Activated CD8-positive, alpha-beta memory T cell treated with anti-CD3 and anti-CD28 coated beads for 1 hour (primary cell): Measurements from ENCODE around the gene GPSM3.
"Not testable (repeated sequence)": the region's sequence is repeated elsewhere in the genome, so short reads cannot be mapped to it uniquely, and the experiment has no call there.

Source experiments
- DNase-seq, 2 donors: peaks; one replicate each; pipeline ENCODE4 v3.0.0-alpha.2; 2020; ENCODE audit warnings: low read depth in 1 of 2; ENCODE audit errors: extremely low read depth in 1 of 2

GPSM3 gene, protein sequence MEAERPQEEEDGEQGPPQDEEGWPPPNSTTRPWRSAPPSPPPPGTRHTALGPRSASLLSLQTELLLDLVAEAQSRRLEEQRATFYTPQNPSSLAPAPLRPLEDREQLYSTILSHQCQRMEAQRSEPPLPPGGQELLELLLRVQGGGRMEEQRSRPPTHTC

GRCh38 chr6:32192608-32193039 is at the start of gene GPSM3:
Gene GPSM3 (minus strand): TSS chr6:32192643. CDS start chr6:32192513, 130 bp downstream.
- peak in 1 of 2 donors; percentile 42 for DNase-seq

DNA sequence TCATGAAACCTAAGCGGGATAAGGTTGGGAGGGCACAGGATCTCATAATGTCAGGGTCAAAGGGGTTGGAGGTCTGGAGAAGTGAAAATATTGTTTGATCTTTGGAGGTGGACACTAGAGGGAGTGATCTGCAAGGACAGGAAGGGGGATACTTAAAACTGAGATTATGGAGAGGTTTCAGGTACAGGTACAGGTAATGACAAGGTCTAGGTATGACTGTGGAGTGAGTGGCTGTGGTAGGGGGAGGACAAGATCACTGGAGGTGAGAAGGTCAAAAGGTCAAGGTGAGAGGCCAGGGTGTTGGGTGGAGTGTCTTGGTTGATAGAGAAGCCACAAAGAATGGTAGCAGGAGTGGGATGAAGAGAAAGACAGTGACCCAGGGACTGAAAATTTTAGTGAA is 48.2 kb upstream of the GPSM3 start:
- DNase-seq = no peak

DNA sequence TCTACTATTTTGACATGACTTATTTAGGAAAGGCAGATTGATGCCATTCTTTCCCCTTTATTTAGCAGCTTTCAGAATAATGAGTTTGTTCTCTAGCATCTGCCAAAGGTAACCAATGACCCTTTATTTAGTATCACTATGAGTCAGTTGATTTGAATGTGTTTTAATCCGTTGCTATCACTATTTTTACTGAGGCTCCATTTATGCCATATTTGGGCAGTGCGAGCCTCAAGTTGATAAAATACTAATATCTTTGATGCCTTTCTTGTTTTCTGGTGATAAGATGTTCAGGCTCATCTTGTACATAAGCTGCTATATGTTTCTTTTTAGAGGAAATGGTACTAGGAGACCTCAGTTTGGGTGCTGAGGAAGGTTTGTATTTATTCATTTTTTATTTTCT is 47.0 kb upstream of the GPSM3 start:
- no peak for DNase-seq

DNA sequence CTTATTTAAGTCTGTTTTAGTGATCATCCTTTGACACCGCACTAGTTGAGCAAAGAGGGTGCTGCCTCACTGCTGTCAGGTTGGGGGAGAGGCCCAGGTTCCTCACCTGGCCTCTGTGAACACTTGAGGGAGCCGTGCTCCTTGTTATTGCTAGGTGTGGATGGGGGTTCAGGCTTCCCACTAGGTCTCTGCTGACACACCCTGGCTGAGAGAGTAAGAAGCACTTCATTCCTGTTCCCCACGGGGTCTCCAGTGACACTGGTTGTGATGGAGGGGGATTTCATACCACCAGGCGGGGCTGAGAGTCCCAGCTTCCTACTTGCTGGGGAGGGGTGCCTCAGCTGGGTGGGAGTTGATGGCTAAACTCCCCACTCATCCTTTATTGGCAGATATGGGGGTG is 42.5 kb upstream of the GPSM3 start:
- no peak for DNase-seq

GRCh38 chr6:32226434-32226833 is 34.0 kb upstream of the GPSM3 start:
- no peak for DNase-seq

GRCh38 chr6:32224696-32225095 is 32.3 kb upstream of the GPSM3 start:
- DNase-seq = no peak

GRCh38 chr6:32223258-32224235 is 31.1 kb upstream of the GPSM3 start, which contains the start of gene NOTCH4:
Gene NOTCH4 (minus strand): TSS chr6:32224067. CDS start chr6:32223928, 139 bp downstream.
- DNase-seq = no peak

DNA sequence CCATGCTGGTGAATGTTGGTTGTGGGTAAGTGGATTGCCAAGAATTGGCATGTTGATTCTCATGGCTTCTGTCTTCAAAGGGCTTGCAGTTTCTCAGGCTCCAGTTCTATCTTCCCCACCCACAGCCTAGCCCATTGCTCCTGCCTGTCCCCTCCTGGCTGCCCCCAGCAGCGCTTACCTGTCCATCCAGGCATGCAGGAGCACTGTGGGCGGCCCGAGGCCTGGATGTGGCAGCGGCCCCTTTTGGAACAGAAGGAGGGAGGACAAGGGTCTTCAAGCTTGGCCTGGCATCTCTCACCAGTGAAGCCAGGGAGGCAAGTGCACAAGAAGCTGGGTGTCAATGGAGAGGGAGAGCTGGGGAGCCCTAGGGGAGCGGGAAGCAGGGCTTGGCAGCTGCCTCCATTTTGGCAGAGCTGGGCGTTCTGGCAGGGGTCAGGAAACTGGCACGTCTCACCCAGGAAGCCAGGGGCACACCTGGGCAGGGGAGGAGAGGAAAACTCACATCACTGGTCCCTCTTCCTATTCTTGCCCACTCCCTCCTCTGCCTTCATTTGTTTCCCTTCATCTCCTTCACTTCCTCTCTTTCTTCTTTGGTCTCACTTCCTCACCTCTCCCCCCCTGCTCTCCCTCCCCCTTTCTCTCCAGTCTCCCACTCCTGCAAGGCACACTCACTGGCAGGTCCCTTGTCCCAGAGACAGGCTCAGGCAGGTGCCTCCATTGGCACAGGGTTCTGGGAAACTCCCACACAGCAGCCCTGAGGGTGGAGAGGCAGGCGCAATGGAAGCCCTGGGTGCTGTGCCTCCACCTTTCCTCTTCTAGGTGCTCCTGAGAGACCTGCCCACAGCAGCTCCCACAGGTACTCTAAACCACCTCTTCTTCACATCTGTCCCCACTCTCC is 30.1 kb upstream of the GPSM3 start:
- DNase-seq = no peak

DNA sequence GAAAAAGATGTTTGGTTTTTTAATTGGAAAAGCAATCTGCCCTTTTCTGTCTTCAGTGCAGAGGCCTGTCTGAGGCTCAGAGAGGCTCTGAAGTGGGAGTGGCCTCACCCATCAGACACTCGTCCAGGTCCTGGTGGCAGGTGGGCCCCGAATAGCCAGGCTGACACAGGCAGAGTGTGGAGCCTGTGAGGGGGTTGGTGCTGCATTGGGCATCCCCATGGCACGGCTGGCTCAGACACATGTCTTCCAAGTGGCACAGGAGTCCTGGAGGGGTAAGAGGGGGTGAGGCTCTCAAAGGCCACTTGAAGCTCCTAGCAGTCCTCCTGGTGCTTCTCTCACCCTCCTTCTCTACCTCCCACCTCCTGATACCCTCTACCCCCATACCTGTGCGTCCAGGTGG is 27.6 kb upstream of the GPSM3 start:
- DNase-seq = no peak

DNA sequence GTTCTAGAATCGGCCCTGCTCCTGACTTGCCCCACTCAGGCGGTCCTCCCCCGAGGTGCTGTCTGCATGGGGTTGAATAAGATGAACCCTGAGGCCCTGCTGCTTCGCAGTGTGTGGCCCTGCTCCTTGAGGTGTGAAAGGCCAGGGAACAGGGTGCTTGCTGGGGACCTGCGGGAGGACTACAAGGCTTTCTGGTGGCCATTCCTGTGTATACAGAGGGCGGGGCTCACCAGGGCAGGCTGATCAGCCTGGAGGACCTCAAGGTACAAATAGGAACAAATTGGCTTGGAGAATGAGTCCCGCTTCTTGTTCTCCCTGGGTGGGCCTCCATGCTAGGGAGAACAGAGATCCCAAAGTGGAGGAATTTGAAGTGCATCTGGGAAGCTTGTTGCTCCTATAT is 25.7 kb upstream of the GPSM3 start:
- DNase-seq = no peak

DNA sequence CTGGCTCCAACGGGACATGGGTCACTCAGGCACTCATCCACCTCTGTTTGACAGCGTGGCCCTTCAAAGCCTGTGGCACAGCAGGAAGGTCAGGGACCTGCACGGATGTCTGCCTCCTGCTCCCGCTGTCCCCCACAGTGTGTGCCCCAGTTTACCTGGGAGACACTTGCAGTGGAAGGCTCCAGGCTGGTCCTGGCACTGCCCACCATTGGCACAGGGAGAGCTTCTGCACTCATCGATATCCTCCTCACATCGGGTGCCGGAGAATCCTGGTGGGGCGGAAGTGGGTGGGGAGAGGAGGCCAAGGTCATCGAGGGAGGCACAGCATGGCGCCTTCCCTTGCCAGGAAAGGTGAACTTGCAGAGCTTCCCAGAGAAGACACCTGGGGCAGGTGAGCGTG is 24.6 kb upstream of the GPSM3 start:
- DNase-seq = no peak

- DNase-seq = no peak
These were observed 23.8 kb upstream of the GPSM3 start for GRCh38 chr6:32216285-32216684.

DNA sequence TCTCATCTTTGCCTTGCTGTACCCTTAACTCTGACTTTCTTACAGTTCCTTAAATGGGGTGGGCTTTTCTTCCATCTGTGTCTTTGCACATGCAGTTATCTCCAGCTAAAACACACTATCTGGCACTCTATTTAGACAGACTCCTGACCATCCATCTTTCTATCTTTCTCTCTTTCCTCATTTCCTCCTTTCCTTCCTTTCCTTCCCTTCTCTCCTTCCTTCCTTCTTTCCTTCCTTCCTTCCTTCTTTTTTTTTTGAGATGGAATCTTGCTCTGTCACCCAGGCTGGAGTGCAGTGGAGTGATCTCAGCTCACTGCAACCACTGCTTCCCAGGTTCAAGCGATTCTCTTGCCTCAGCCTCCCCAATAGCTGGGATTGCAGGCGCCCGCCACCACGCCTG is 23.2 kb upstream of the GPSM3 start:
- DNase-seq = no peak

GRCh38 chr6:32214126-32214525 is 21.7 kb upstream of the GPSM3 start:
- DNase-seq = no peak

GRCh38 chr6:32213649-32214048 is 21.2 kb upstream of the GPSM3 start:
- no peak for DNase-seq

DNA sequence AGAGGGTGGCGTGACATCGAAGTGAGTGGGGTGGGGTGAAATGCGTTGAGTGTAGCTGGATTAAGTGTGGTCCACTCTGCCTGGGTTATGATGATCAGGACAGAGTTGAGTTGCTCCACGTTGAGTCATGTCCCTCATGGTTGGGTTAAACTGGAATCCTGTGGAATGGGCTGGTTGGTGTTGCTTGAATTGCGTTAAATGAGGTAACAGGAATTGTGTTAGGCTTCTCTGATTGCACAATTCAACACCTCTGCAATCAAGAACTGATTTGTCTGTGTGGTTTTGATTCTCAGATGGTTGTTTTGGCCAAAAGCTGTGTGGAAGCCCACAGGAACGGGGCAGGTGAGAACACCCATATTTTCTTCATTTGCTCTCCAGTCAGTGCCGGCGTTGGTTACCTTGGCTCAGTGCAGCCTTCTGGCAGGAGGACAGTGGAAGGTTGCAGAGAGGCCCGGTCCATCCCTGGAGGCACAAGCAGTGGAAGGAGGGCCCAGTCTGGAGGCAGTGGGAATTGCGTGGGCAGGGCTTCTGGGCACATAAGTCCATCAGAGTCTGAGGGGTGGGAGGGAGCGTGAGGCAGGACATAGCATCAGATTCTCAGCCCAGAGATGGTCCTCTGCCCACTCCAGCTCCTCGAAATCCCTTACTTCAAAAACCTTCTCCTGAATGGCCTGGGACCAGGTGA is 19.8 kb upstream of the GPSM3 start:
- DNase-seq = no peak

DNA sequence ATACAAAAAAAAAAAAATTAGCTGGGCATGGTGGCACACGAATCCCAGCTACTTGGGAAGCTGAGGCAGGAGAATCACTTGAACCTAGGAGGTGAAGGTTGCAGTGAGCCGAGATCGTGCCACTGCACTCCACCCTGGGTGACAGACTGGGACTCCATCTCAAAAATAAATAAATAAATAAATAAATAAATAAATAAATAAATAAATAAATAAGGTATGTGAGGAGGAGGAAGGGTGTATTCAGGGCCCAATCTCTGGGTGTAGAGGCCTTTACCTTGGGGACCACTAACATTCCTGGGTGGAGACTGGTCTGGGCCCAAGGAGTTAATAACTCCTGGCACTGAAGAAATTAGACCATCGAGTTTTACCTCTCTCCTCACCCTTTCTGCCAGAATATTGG is 19.0 kb upstream of the GPSM3 start:
- DNase-seq = not testable (repeated sequence)

DNA sequence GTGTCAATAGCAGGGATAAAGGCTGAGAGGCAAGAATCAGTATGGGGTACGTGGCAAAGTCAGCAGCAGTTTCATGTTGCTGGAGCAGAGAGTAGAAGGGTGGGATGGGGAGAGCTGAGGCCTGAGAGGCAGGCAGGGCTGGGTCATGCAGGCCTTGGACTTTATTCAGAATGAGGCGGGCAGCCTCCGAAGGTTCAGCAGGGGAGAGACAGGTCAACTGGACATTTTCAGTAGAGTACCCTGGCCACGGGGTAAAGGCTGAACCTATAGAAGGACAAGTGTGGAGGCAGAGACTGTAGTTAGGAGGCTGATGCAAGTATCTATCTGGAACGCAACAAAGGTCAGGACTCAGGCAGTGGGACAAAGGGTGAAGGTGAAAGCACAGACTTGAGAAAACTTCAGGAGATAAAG is 17.8 kb upstream of the GPSM3 start:
- no peak for DNase-seq

DNA sequence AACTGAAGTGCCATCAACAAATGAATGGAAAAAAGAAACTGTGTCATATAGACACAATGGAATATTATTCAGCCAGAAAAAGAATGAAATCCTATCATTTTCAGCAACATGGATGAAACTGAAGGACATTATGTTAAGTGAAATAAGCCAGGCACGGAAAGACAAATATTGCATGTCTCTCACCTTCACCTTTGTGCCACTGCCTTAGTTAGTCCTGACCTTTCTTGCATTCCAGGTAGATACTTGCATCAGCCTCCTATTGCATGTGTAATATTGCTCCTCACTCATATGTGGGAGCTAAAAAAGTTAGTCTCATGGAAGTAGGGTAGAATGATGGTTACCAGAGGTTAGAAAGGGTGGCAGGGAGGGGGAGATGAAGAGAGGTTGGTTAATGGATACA is 16.6 kb upstream of the GPSM3 start:
- DNase-seq = no peak

- no peak for DNase-seq
These were observed 11.8 kb upstream of the GPSM3 start for GRCh38 chr6:32204268-32204715.
